Esophagus squamous epithelium (tissue), 5 donors: ENCODE measurements around the gene OCLN. TPM values are rescaled to one million over a fixed set of nuclear protein-coding genes. Genes with fewer than 3 reads are reported as not detected.
"Not testable (repeated sequence)": the region's sequence is repeated elsewhere in the genome, so short reads cannot be mapped to it uniquely, and the experiment has no call there.

Experiments used
- DNase-seq: peaks from one replicate; lab custom pipeline; 2025; lab: John Stamatoyannopoulos, UW
- H3K27ac ChIP-seq, 4 donors: fragments of 200-600 bp; sonication (generic); one replicate each; pipeline ENCODE4 v1.5.1; 2016 to 2019; ENCODE audit warnings: mild to moderate bottlenecking in 1 of 4
- H3K27me3 ChIP-seq, 4 donors: fragments of 200-600 bp; sonication (generic); 1 replicate in 3 of 4; 2 replicates in 1 of 4; pipeline versions ENCODE4 v1.5.1 to v1.6.0; 2017 to 2021; ENCODE audit warnings: antibody characterized with exemption in 1 of 4
- H3K36me3 ChIP-seq, 3 donors: fragments of 200-600 bp; sonication (generic); one replicate each; pipeline ENCODE4 v1.5.1; 2016 to 2019
- H3K4me1 ChIP-seq, 3 donors: fragments of 200-600 bp; sonication (generic); one replicate each; pipeline ENCODE4 v1.5.1; 2017 to 2019
- H3K4me3 ChIP-seq, 4 donors: fragments of 200-600 bp; sonication (generic); 1 replicate in 3 of 4; 2 replicates in 1 of 4; pipeline ENCODE4 v1.5.1; 2016 to 2019; ENCODE audit warnings: mild to moderate bottlenecking in 2 of 4, moderate library complexity in 1 of 4
- H3K9me3 ChIP-seq, 3 donors: fragments of 200-600 bp; sonication (generic); one replicate each; pipeline ENCODE4 v1.5.1; 2016 to 2019
- WGBS, 2 donors: methylation state at CpG; one replicate each; pipeline ENCODE4 v1.1.5; 2018; 5-methylcytosine and 5-hydroxymethylcytosine counted together
- intact Hi-C: fragments of 100-400 bp; cut with DNase I; formaldehyde crosslinking; loops from one replicate; pipeline ENCODE4 v1.15.0; 2022
- total RNA-seq, 4 donors: library from RNA; depleted of rRNA; stranded (reverse); fragments of >200 nt; gene quantifications; one replicate each; pipeline ENCODE4 v1.1.0, GENCODE V29; 2016
- TF ChIP-seq, protein P1 (sequence below), 6 experiments: fragments of 450-650 bp in 4 of 6; fragments of 200-600 bp in 2 of 6; sonication (generic) in 2 of 6; IDR thresholded peaks; one replicate each; pipeline ENCODE4 v1.5.1; 2016 to 2019; ENCODE audit warnings: antibody characterized with exemption in 6 of 6, mild to moderate bottlenecking in 4 of 6, moderate library complexity in 4 of 6
- donor health status: DM: yes; HTN: yes; CAD: no.

The OCLN gene
- total RNA-seq, 4 donors from 2014 or later, result 12.0 to 56.2 (median 31.8) TPM

- H3K27ac ChIP-seq, H3K36me3 ChIP-seq, DNase-seq, H3K4me3 ChIP-seq, H3K27me3 ChIP-seq, H3K4me1 ChIP-seq, H3K9me3 ChIP-seq, intact Hi-C loops: not testable (repeated sequence)
- WGBS, 2 donors, result no CpG with 5 or more reads among the region's 7 CpGs
Observed at GRCh38 chr5:69544602-69545001, 52.0 kb downstream of the OCLN start.

DNA sequence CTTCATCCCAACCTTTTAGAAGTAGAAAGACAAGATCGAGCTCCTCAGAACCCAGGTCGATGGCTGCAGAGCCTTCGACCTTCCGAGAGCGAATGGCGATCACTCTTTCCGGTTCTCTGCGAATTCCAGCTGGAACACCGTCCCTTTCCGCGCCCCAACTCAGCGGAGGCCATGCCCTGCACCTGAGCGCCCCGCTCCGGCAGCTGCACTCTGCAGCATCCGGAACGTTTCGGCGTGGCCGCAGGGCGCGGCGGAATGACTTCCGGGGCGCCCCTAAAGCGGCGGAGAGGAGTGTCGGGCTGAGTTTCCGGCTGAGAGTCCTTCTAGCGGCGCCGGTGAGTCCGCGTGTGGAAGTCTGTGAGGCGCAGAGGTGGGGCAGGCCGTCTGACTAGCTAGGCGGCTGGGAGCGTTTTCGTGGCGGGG lies 67.3 kb downstream of the OCLN start, which contains the start of gene GTF2H2C:
Gene GTF2H2C, plus strand, starts transcription at position 284 of the 423 bp plus-strand sequence. CDS start 4,942 bp downstream, outside the sequence.
- Histone ChIP-seq H3K27ac (peak within 1 kb of the TSS; percentile 34 to 69 (median 54)), H3K4me3 (peak within 1 kb of the TSS; percentile 16 to 64 (median 46)), H3K4me1 (peaks cover 0 to 10% (median 4%) of the 10 kb centered on the region in 3 donors)
- 13% methylated on average over 8 of the region's 40 CpGs; no CpG with 5 or more reads in 1 of the 2 donors for WGBS, 2 donors
- intact Hi-C loops, H3K27me3 ChIP-seq, DNase-seq, H3K9me3 ChIP-seq, H3K36me3 ChIP-seq: not testable (repeated sequence)
- TF ChIP-seq, protein P1, sequence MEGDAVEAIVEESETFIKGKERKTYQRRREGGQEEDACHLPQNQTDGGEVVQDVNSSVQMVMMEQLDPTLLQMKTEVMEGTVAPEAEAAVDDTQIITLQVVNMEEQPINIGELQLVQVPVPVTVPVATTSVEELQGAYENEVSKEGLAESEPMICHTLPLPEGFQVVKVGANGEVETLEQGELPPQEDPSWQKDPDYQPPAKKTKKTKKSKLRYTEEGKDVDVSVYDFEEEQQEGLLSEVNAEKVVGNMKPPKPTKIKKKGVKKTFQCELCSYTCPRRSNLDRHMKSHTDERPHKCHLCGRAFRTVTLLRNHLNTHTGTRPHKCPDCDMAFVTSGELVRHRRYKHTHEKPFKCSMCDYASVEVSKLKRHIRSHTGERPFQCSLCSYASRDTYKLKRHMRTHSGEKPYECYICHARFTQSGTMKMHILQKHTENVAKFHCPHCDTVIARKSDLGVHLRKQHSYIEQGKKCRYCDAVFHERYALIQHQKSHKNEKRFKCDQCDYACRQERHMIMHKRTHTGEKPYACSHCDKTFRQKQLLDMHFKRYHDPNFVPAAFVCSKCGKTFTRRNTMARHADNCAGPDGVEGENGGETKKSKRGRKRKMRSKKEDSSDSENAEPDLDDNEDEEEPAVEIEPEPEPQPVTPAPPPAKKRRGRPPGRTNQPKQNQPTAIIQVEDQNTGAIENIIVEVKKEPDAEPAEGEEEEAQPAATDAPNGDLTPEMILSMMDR (IDR thresholded peaks at IDR 0.05), result peak in 1 of 6 experiments; percentile 15

DNA sequence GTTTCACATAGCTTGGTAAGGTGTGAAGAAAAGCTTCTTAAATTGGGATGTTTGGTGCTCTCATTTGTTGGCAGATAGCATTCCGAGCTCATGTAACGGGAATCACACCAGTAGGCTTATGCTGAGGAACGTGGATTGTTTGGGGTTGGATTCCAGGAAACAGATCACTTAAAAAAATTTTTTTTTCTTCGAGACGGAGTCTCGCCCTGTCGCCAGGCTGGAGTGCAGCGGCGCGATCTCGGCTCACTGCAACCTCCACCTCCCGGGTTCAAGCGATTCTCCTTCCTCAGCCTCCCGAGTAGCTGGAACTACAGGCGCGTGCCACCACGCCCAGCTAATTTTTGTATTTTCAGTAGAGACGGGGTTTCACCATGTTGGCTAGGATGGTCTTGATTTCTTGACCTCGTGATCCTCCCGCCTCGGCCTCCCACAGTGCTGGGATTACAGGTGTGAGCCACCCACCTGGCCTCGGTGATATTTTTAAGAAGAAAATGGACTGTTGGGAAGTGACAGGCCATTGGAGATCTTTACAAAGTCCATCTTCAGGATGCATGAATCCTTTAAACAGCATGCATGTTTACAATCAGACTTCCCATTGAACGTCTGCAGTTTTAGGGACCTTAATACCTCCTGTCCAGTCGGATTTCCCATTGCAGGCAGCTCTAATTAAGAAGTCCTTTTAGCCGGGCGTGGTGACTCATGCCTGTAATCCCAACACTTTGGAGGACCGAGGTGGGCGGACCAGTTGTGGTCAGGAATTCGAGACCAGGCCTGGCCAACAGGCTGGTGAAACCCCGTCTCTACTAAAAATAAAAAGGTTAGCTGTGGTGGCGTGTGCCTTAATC lies 68.2 kb downstream of the OCLN start:
- DNase-seq, intact Hi-C loops, H3K9me3 ChIP-seq, H3K36me3 ChIP-seq, H3K27ac ChIP-seq, H3K27me3 ChIP-seq: not testable (repeated sequence)
- peak overlapping the region; percentile 11 to 54 (median 46) for H3K4me3 ChIP-seq
- peaks cover 0 to 10% (median 4%) of the 10 kb centered on the region in 3 donors for H3K4me1 ChIP-seq
- WGBS, 2 donors, result 59 to 68% methylated on average over 5 to 7 of the region's 31 CpGs

GRCh38 chr5:69566172-69566571 lies 73.6 kb downstream of the OCLN start:
- 77 to 95% methylated on average over 2 of the region's 2 CpGs for WGBS, 2 donors
- H3K36me3 ChIP-seq, H3K9me3 ChIP-seq, intact Hi-C loops, H3K27ac ChIP-seq, DNase-seq, H3K27me3 ChIP-seq, H3K4me3 ChIP-seq, H3K4me1 ChIP-seq: not testable (repeated sequence)

DNA sequence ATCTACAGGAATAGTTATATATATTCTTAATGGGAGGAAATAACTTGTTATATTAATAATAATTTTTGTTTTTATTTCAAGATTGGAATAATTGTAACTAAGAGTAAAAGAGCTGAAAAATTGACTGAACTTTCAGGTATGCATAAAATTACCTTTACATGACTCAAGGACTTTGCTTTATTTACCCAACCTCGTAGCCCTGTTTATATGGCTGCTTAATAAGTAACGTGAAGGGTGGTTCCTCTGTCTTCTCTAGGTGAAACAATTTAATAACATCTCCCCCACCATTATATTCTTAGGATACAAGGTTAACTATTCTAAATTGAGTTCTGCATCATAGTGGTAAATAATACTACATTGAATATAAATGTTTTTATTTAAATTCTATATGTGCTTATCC lies 75.5 kb downstream of the OCLN start:
- H3K36me3 ChIP-seq, H3K27ac ChIP-seq, H3K9me3 ChIP-seq, H3K4me3 ChIP-seq, intact Hi-C loops, H3K4me1 ChIP-seq, H3K27me3 ChIP-seq, DNase-seq: not testable (repeated sequence)
- 100% methylated on average over 1 to 2 of the region's 2 CpGs for WGBS, 2 donors

- H3K36me3 ChIP-seq, DNase-seq, H3K4me1 ChIP-seq, H3K4me3 ChIP-seq, intact Hi-C loops, H3K27me3 ChIP-seq, H3K9me3 ChIP-seq, H3K27ac ChIP-seq: not testable (repeated sequence)
- WGBS, 2 donors, result no CpG with 5 or more reads among the region's 2 CpGs
Observed at GRCh38 chr5:69583356-69583755, 90.8 kb downstream of the OCLN start.

GRCh38 chr5:69596114-69596840 lies 103.7 kb downstream of the OCLN start:
- H3K4me1 ChIP-seq, H3K9me3 ChIP-seq: not testable (repeated sequence)
- no CpG with 5 or more reads among the region's 7 CpGs for WGBS, 2 donors

DNA sequence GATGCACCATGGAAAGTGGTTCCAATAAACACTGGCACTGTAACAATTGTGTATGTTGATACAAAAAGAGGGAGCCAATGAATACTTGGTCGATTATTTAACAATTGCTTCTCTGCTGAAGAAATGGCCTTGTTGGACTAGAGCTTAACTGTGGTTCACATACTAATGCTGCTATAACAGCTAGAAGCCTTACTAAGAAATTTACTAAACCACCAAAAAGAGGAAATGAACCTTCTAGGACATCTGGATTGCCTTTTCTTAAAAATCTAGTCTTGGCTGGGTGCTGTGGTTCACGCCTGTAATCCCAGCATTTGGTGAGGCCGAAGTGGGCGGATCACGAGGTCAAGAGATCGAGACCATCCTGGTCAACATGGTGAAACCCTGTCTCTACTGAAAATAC lies 109.4 kb downstream of the OCLN start:
- WGBS, 2 donors, result no CpG with 5 or more reads among the region's 6 CpGs
- H3K9me3 ChIP-seq, H3K36me3 ChIP-seq, H3K4me1 ChIP-seq, H3K4me3 ChIP-seq, H3K27ac ChIP-seq, intact Hi-C loops, H3K27me3 ChIP-seq, DNase-seq: not testable (repeated sequence)

More at GRCh38 chr5:69596114-69596840, 103.7 kb downstream of the OCLN start:
- H3K4me3 ChIP-seq, DNase-seq, H3K27me3 ChIP-seq, H3K36me3 ChIP-seq, intact Hi-C loops, H3K27ac ChIP-seq: not testable (repeated sequence)

- 70 to 73% methylated on average over 3 of the region's 6 CpGs for WGBS, 2 donors
- H3K4me1 ChIP-seq, H3K4me3 ChIP-seq: not testable (repeated sequence)
Observed at GRCh38 chr5:69606839-69607238, 114.2 kb downstream of the OCLN start.

More at GRCh38 chr5:69606839-69607238, 114.2 kb downstream of the OCLN start:
- H3K36me3 ChIP-seq, DNase-seq, intact Hi-C loops, H3K27ac ChIP-seq, H3K9me3 ChIP-seq, H3K27me3 ChIP-seq: not testable (repeated sequence)
